ENCODE data around the gene ZNF143. TPM values are rescaled to one million over a fixed set of nuclear protein-coding genes. Genes with fewer than 3 reads are reported as not detected.

ZNF143 gene
- total and polyA plus RNA-seq, 2 of the 13 experiments (the other 11 are each of a cell fraction or from before 2014, with no cell fraction given) = 22.4 to 35.6 TPM

DNA sequence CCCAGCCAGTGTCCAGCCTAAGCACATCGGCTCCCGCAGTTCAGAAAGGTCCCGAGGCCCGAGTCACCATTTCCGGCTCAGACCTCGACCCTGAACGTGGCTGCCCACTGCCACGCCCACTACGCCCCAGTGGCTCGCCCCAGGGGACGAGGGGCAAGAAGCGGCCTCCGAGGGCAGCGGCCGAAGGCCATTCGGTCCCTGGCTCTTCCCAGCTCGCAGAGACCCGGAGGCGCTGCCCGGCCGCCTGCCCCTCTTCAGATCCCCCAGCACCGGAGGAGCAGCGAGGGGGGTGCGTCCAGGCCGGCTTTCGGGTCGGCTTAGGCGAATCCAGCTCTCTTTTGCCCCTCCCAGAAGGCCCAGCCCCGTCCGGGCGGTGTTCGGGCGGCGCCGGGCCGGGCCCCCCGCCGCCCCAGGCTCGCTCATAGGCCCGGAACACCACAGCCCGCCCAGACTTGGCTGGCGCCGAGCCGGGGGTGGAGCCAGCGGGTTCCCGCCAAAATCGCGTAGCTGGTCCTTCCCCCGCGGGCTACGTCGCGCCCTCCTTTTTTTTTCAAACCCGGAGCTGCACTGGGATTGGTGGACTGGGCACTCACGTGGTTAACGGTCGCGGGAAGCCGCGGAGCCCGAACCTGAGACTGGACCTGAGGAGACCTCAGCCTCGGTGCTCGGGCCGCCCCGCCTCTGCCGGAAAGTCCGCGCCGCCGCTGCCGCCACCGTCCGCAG lies 112.4 kb downstream of the ZNF143 start, which contains the start of gene WEE1 (continued):
- TF ChIP-seq, protein P1, sequence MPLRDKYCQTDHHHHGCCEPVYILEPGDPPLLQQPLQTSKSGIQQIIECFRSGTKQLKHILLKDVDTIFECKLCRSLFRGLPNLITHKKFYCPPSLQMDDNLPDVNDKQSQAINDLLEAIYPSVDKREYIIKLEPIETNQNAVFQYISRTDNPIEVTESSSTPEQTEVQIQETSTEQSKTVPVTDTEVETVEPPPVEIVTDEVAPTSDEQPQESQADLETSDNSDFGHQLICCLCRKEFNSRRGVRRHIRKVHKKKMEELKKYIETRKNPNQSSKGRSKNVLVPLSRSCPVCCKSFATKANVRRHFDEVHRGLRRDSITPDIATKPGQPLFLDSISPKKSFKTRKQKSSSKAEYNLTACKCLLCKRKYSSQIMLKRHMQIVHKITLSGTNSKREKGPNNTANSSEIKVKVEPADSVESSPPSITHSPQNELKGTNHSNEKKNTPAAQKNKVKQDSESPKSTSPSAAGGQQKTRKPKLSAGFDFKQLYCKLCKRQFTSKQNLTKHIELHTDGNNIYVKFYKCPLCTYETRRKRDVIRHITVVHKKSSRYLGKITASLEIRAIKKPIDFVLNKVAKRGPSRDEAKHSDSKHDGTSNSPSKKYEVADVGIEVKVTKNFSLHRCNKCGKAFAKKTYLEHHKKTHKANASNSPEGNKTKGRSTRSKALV (CRISPR knock-in tag; IDR thresholded peaks at IDR 0.05) = peak; percentile 54; the same call in 1 of the 2 replicates
- TF ChIP-seq, protein P2, sequence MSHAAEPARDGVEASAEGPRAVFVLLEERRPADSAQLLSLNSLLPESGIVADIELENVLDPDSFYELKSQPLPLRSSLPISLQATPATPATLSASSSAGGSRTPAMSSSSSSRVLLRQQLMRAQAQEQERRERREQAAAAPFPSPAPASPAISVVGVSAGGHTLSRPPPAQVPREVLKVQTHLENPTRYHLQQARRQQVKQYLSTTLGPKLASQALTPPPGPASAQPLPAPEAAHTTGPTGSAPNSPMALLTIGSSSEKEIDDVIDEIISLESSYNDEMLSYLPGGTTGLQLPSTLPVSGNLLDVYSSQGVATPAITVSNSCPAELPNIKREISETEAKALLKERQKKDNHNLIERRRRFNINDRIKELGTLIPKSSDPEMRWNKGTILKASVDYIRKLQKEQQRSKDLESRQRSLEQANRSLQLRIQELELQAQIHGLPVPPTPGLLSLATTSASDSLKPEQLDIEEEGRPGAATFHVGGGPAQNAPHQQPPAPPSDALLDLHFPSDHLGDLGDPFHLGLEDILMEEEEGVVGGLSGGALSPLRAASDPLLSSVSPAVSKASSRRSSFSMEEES (CRISPR knock-in tag; IDR thresholded peaks at IDR 0.05) = peak; percentile 38
- peak; percentile 61 for TF ChIP-seq CENPT (CRISPR knock-in tag; IDR thresholded peaks at IDR 0.05; ENCODE audit: low read depth)
- no peak for TF ChIP-seq CHD2 (IDR thresholded peaks at IDR 0.05; ENCODE audit: low read depth, low read length)
- peak; percentile 67; the same call in 1 of the 2 replicates for TF ChIP-seq ZNF335 (CRISPR knock-in tag; IDR thresholded peaks at IDR 0.05)
- TF ChIP-seq, protein P3, sequence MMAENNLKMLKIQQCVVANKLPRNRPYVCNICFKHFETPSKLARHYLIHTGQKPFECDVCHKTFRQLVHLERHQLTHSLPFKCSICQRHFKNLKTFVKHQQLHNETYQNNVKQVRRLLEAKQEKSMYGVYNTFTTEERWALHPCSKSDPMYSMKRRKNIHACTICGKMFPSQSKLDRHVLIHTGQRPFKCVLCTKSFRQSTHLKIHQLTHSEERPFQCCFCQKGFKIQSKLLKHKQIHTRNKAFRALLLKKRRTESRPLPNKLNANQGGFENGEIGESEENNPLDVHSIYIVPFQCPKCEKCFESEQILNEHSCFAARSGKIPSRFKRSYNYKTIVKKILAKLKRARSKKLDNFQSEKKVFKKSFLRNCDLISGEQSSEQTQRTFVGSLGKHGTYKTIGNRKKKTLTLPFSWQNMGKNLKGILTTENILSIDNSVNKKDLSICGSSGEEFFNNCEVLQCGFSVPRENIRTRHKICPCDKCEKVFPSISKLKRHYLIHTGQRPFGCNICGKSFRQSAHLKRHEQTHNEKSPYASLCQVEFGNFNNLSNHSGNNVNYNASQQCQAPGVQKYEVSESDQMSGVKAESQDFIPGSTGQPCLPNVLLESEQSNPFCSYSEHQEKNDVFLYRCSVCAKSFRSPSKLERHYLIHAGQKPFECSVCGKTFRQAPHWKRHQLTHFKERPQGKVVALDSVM (CRISPR knock-in tag; IDR thresholded peaks at IDR 0.05) = peak; percentile 41; the same call in 1 of the 2 replicates
- peak; percentile 89 for TF ChIP-seq SNAPC4 (CRISPR knock-in tag; IDR thresholded peaks at IDR 0.05)
- peak; percentile 90 for TF ChIP-seq SP4 (CRISPR knock-in tag; IDR thresholded peaks at IDR 0.05)
- TF ChIP-seq ZBTB4 (CRISPR knock-in tag; IDR thresholded peaks at IDR 0.05; ENCODE audit: borderline replicate concordance) = peak; percentile 82; the same call in 1 of the 2 replicates
